ENCODE data around the gene IL22RA1.

The IL22RA1 gene

DNA sequence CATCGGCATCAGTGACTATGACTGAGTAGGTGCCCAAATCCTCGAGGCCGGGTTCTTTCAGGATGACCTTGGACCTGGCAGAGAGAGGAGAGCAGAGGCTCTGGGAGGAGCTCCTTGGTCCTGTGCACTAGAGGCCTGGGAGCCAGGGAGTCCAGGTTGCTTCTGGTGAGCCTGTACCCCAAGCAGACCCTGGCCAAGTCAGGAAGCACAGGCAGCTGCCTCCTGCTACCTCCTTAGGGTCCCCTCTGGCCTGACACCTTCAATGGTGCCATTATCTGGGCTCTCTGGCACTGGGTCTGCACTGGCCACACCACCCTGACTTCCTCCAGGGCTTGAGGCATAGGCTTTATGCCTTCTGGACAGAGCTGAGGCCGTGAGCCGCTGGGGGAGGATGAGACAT is 68.7 kb downstream of the IL22RA1 start:
- DNase-seq (ENCODE audit: low read depth in 2 of 2): no peak

DNA sequence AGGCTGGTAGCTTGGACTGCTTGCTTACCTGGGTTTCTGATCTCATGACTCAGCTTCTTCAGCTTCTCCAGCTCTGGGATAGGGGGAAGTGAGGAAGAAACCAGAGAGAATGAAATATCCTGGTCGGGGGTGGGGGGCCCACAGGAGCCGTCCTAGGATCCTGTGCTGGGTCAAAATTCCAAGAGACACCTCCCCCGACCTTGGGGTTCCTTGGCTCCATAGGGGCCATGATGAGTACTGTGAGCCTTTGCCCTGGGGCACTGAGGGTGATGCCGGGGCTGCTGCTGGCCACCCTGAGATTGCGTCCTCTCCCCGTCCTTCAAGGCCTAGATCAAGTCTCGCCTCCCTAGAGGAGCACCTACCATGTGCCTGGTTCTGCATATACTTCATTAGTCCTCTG is 71.0 kb downstream of the IL22RA1 start:
- no peak for DNase-seq (ENCODE audit: low read depth in 2 of 2)

GRCh38 chr1:24070821-24071393 is 72.0 kb downstream of the IL22RA1 start:
- DNase-seq (ENCODE audit: low read depth in 2 of 2): peak; percentile 59 to 65

GRCh38 chr1:24069817-24070216 is 73.1 kb downstream of the IL22RA1 start:
- no peak for DNase-seq (ENCODE audit: low read depth in 2 of 2)

All from stimulated activated CD8-positive, alpha-beta memory T cell treated with anti-CD3 and anti-CD28 coated beads, Interleukin-2, amount 100 ng/mL, for 48 hours (primary cell).